ENCODE measurements around the gene ENOX1. TPM values are rescaled to one million over a fixed set of nuclear protein-coding genes. Genes with fewer than 3 reads are reported as not detected.

The ENOX1 gene
- total and polyA plus RNA-seq, 2 of the 8 experiments (the other 6 are each of a cell fraction or from before 2014, with no cell fraction given) = 0.23 to 0.37 TPM

GRCh38 chr13:43675577-43675976 lies 111.2 kb downstream of the ENOX1 start:
- no peak overlapping the region for H2AK5ac ChIP-seq (ENCODE audit: low read depth, low read length)
- H3K14ac ChIP-seq (ENCODE audit: insufficient read length) = no peak overlapping the region
- DNase-seq (ENCODE audit: low read depth in 1 of 2, low spot score in 2 of 2) (no peak), FAIRE-seq (no peak)
- H4K20me1 ChIP-seq (replicated peaks in 1 of 2; ENCODE audit: control insufficient read depth in 1 of 2, insufficient read depth in 2 of 2, low read length in 2 of 2) = no peaks in the 10 kb centered on the region
- no peak overlapping the region for H3K23ac ChIP-seq (ENCODE audit: insufficient read length)
- no peak overlapping the region for H3K56ac ChIP-seq (replicated peaks; ENCODE audit: insufficient read length, low read depth, low read length)
- no peak overlapping the region for H4K91ac ChIP-seq (replicated peaks; ENCODE audit: insufficient read length, low read length)
- no peaks in the 10 kb centered on the region for H3K27me3 ChIP-seq (replicated peaks in 1 of 4; ENCODE audit: control insufficient read depth in 3 of 4, extremely low read depth in 1 of 4, insufficient read depth in 3 of 4, low read length in 3 of 4)
- no peak overlapping the region for H3K27ac ChIP-seq (ENCODE audit: low read depth, low read length)
- H3K18ac ChIP-seq (ENCODE audit: extremely low read depth, low read length) = no peak overlapping the region
- TF ChIP-seq RXRA (IDR thresholded peaks at IDR 0.05; ENCODE audit: insufficient read depth, low read depth, low read length) (peak; percentile 25; the same call in 1 of the 2 replicates), JUND (IDR thresholded peaks at IDR 0.05; ENCODE audit: low read length) (no peak)
- H3K23me2 ChIP-seq (ENCODE audit: low read depth, low read length) = no peaks in the 10 kb centered on the region
- ChIA-PET CTCF (ENCODE audit: partially characterized antibody) (interaction anchor here (0.8 kb wide), 2 partner anchors 8 to 33 kb away, joined by 3 read pairs; no protein-coding TSS in a partner anchor), POLR2A (ENCODE audit: partially characterized antibody) (no interaction called here)
- no peaks in the 10 kb centered on the region for H3K79me2 ChIP-seq (ENCODE audit: control insufficient read depth in 1 of 2, insufficient read depth in 2 of 2, low read length in 2 of 2)
- 91% methylated on average over 6 of the region's 6 CpGs; no CpG with 5 or more reads in 1 of the 2 experiments for WGBS, 2 experiments (ENCODE audit: extremely low coverage in 1 of 2, insufficient coverage in 1 of 2, insufficient read length in 1 of 2, insufficient replicate concordance in 2 of 2, low coverage in 1 of 2, low lambda C conversion rate in 2 of 2, missing lambda C conversion rate in 1 of 2)
- no peaks in the 10 kb centered on the region for H3K36me3 ChIP-seq (ENCODE audit: control insufficient read depth in 2 of 4, insufficient read depth in 4 of 4, low read length in 3 of 4)
- no peak overlapping the region for H3K9ac ChIP-seq (replicated peaks in 1 of 4; ENCODE audit: extremely low read depth in 1 of 4, low read depth in 3 of 4, low read length in 3 of 4)
- no peak overlapping the region for H2BK5ac ChIP-seq (ENCODE audit: low read depth, low read length)
- peaks cover 0 to 3% (median 0%) of the 10 kb centered on the region in 4 experiments; a peak in 1 of 7 replicates for H3K4me1 ChIP-seq (replicated peaks in 1 of 4; ENCODE audit: control insufficient read depth in 3 of 4, insufficient read depth in 4 of 4, low read length in 3 of 4)
- H3K9me3 ChIP-seq (ENCODE audit: insufficient read depth in 2 of 2, low read depth in 1 of 2, low read length in 1 of 2) = no peaks in the 10 kb centered on the region
- no peak overlapping the region for H2BK20ac ChIP-seq (ENCODE audit: low read length)
- H2BK120ac ChIP-seq (replicated peaks; ENCODE audit: low read depth, low read length) = no peak overlapping the region
- no peak overlapping the region for H3K4me2 ChIP-seq (ENCODE audit: insufficient read depth in 1 of 2, low read depth in 2 of 2, low read length in 2 of 2)
- no peak overlapping the region for H2AFZ ChIP-seq (ENCODE audit: low read length)
- H3K4me3 ChIP-seq (ENCODE audit: extremely low read depth in 1 of 4, insufficient read depth in 2 of 4, low read depth in 3 of 4, low read length in 4 of 4) = no peak overlapping the region
- no peak overlapping the region for H2BK15ac ChIP-seq (ENCODE audit: low read length)
- H3K79me1 ChIP-seq (ENCODE audit: low read depth, low read length) = no peaks in the 10 kb centered on the region
- no peak overlapping the region for H4K5ac ChIP-seq (ENCODE audit: insufficient read length, low read depth, low read length)
- H4K8ac ChIP-seq (ENCODE audit: extremely low read depth, insufficient read depth, low read length) = no peak overlapping the region
- no peak overlapping the region for H3K4ac ChIP-seq (replicated peaks; ENCODE audit: insufficient read length, low read depth, low read length)
- H2BK12ac ChIP-seq (ENCODE audit: low read depth, low read length) = no peak overlapping the region

Data from H1 (cell line).